Activated CD8-positive, alpha-beta T cell treated with anti-CD3 and anti-CD28 coated beads, Interleukin-2, amount 10 ng/mL, durations not matched to agents 7 days and 5 days (primary cell): ENCODE data around the gene BLTP3A. TPM values are rescaled to one million over a fixed set of nuclear protein-coding genes. Genes with fewer than 3 reads are reported as not detected.
"Not testable (repeated sequence)": the region's sequence is repeated elsewhere in the genome, so short reads cannot be mapped to it uniquely, and the experiment has no call there.

Experiments used
- ATAC-seq: fragments of 150-1000 bp; cut with Tn5 transposase; one replicate; pipeline ENCODE4 v1.10.0; 2021; ENCODE audit warnings: moderate library complexity
- CTCF ChIA-PET: fragments of 350-600 bp; sonication (Branson Sonifier 250); formaldehyde crosslinking; loops from one replicate; lab custom pipeline; 2021; ENCODE audit warnings: antibody characterized with exemption; lab: Charles Lee
- POLR2A ChIA-PET: fragments of 350-600 bp; sonication (Branson Sonifier 250); formaldehyde crosslinking; loops from one replicate; lab custom pipeline; 2021; ENCODE audit warnings: antibody characterized with exemption; lab: Charles Lee
- DNase-seq: peaks from one replicate; pipeline ENCODE4 v3.0.0-alpha.2; 2020
- H3K27ac Mint-ChIP-seq: one replicate; pipeline ENCODE4 v1.8.0; 2021; ENCODE audit warnings: mild to moderate bottlenecking, mixed read lengths
- H3K27me3 Mint-ChIP-seq: one replicate; pipeline ENCODE4 v1.8.0; 2021; ENCODE audit warnings: low read depth, mixed read lengths
- H3K36me3 Mint-ChIP-seq: one replicate; pipeline ENCODE4 v1.8.0; 2021; ENCODE audit warnings: low read depth, mixed read lengths
- H3K4me1 Mint-ChIP-seq: one replicate; pipeline ENCODE4 v1.8.0; 2021; ENCODE audit warnings: low read depth, mixed read lengths
- H3K4me3 Mint-ChIP-seq: one replicate; pipeline ENCODE4 v1.8.0; 2021; ENCODE audit warnings: mild to moderate bottlenecking, mixed read lengths
- H3K9me3 Mint-ChIP-seq: one replicate; pipeline ENCODE4 v1.8.0; 2022; ENCODE audit warnings: mixed read lengths; ENCODE audit not compliant: insufficient read depth
- total RNA-seq, 2 experiments: library from RNA; stranded (reverse); gene quantifications; one replicate each; pipeline ENCODE4 v1.2.3, GENCODE V29; 2021

Gene BLTP3A
- total RNA-seq, 2 experiments from 2014 or later: 11.8 to 11.9 TPM

GRCh38 chr6:34813028-34813713 lies 21.3 kb downstream of the BLTP3A start:
- H3K4me3 Mint-ChIP-seq: no peak overlapping the region
- no peaks in the 10 kb centered on the region for H3K27me3 Mint-ChIP-seq
- H3K27ac Mint-ChIP-seq: no peak overlapping the region
- H3K36me3 Mint-ChIP-seq: no peaks in the 10 kb centered on the region
- DNase-seq: no peak
- H3K4me1 Mint-ChIP-seq: peaks cover 9% of the 10 kb centered on the region
- ChIA-PET CTCF (interaction anchor here (1.1 to 1.2 kb wide), 3 partner anchors 22 to 428 kb away, joined by 3 to 4 read pairs (median 4); partner anchors contain the start of gene BLTP3A), POLR2A (interaction anchor here (1.0 kb wide), 1 partner anchor 75 kb away, joined by 3 read pairs; the partner anchor contains the start of gene TAF11)
- H3K9me3 Mint-ChIP-seq: no peaks in the 10 kb centered on the region
- no peak for ATAC-seq

GRCh38 chr6:34816635-34817301 lies 24.9 kb downstream of the BLTP3A start:
- CTCF ChIA-PET: interaction anchor here (0.8 kb wide), 1 partner anchor 12 kb away, joined by 3 read pairs; no protein-coding TSS in a partner anchor
- Mint-ChIP-seq H3K4me3 (no peak overlapping the region), H3K4me1 (no peaks in the 10 kb centered on the region), H3K27me3 (no peaks in the 10 kb centered on the region), H3K9me3 (no peaks in the 10 kb centered on the region), H3K36me3 (no peaks in the 10 kb centered on the region), H3K27ac (no peak overlapping the region)
- POLR2A ChIA-PET: interaction anchor here (0.6 kb wide), 1 partner anchor 186 kb away, joined by 4 read pairs; no protein-coding TSS in a partner anchor
- no peak for DNase-seq
- no peak for ATAC-seq

- POLR2A ChIA-PET: no interaction called here
- Mint-ChIP-seq H3K4me3 (no peak overlapping the region), H3K36me3 (no peaks in the 10 kb centered on the region), H3K27ac (no peak overlapping the region), H3K9me3 (no peaks in the 10 kb centered on the region), H3K4me1 (no peaks in the 10 kb centered on the region), H3K27me3 (no peaks in the 10 kb centered on the region)
- no peak for DNase-seq
- CTCF ChIA-PET: interaction anchor here (1.5 kb wide), 1 partner anchor 329 kb away, joined by 4 read pairs; no protein-coding TSS in a partner anchor
- no peak for ATAC-seq
These were observed 25.6 kb downstream of the BLTP3A start for GRCh38 chr6:34817446-34817845.

- POLR2A ChIA-PET, H3K27ac Mint-ChIP-seq: not testable (repeated sequence)
These were observed 27.1 kb downstream of the BLTP3A start for GRCh38 chr6:34818872-34819570.

GRCh38 chr6:34819571-34820480 lies 27.9 kb downstream of the BLTP3A start:
- Mint-ChIP-seq H3K27ac (no peak overlapping the region), H3K36me3 (peaks cover 8% of the 10 kb centered on the region), H3K9me3 (no peaks in the 10 kb centered on the region), H3K27me3 (no peaks in the 10 kb centered on the region), H3K4me3 (no peak overlapping the region), H3K4me1 (no peaks in the 10 kb centered on the region)
- ChIA-PET CTCF (no interaction called here), POLR2A (interaction anchor here (0.6 kb wide), 1 partner anchor 1236 kb away, joined by 3 read pairs; no protein-coding TSS in a partner anchor)
- DNase-seq (no peak), ATAC-seq (no peak)

More at GRCh38 chr6:34818872-34819570, 27.1 kb downstream of the BLTP3A start:
- not testable (repeated sequence) for H3K27me3 Mint-ChIP-seq, H3K4me3 Mint-ChIP-seq, ATAC-seq, H3K36me3 Mint-ChIP-seq, H3K4me1 Mint-ChIP-seq, DNase-seq, H3K9me3 Mint-ChIP-seq
- CTCF ChIA-PET: interaction anchor here (1.5 kb wide), 1 partner anchor 327 kb away, joined by 4 read pairs; no protein-coding TSS in a partner anchor

GRCh38 chr6:34829137-34829536 lies 37.3 kb downstream of the BLTP3A start:
- Mint-ChIP-seq H3K36me3 (peaks cover 14% of the 10 kb centered on the region), H3K9me3 (no peaks in the 10 kb centered on the region), H3K27me3 (no peaks in the 10 kb centered on the region), H3K4me3 (no peak overlapping the region), H3K27ac (no peak overlapping the region), H3K4me1 (no peaks in the 10 kb centered on the region)
- POLR2A ChIA-PET: no interaction called here
- ATAC-seq: no peak
- CTCF ChIA-PET: no interaction called here
- no peak for DNase-seq

- Mint-ChIP-seq H3K27me3 (no peaks in the 10 kb centered on the region), H3K36me3 (peaks cover 20% of the 10 kb centered on the region), H3K4me3 (no peak overlapping the region), H3K4me1 (no peaks in the 10 kb centered on the region), H3K27ac (no peak overlapping the region), H3K9me3 (no peaks in the 10 kb centered on the region)
- ATAC-seq: no peak
- CTCF ChIA-PET: no interaction called here
- no peak for DNase-seq
- POLR2A ChIA-PET: no interaction called here
These were observed 41.1 kb downstream of the BLTP3A start for GRCh38 chr6:34832942-34833341.

GRCh38 chr6:34834789-34835518 lies 43.1 kb downstream of the BLTP3A start:
- peaks cover 19% of the 10 kb centered on the region for H3K36me3 Mint-ChIP-seq
- H3K9me3 Mint-ChIP-seq: no peaks in the 10 kb centered on the region
- no peaks in the 10 kb centered on the region for H3K27me3 Mint-ChIP-seq
- POLR2A ChIA-PET: no interaction called here
- DNase-seq (no peak), ATAC-seq (no peak)
- peaks cover 4% of the 10 kb centered on the region for H3K4me1 Mint-ChIP-seq
- CTCF ChIA-PET: no interaction called here
- no peak overlapping the region for H3K4me3 Mint-ChIP-seq
- H3K27ac Mint-ChIP-seq: no peak overlapping the region

- Mint-ChIP-seq H3K9me3 (no peaks in the 10 kb centered on the region), H3K4me1 (peaks cover 4% of the 10 kb centered on the region), H3K36me3 (peaks cover 19% of the 10 kb centered on the region), H3K27ac (no peak overlapping the region), H3K27me3 (no peaks in the 10 kb centered on the region), H3K4me3 (no peak overlapping the region)
- ATAC-seq (no peak), DNase-seq (no peak)
- POLR2A ChIA-PET: no interaction called here
- CTCF ChIA-PET: no interaction called here
These were observed 44.1 kb downstream of the BLTP3A start for GRCh38 chr6:34836008-34836407.

- ATAC-seq: no peak
- H3K27me3 Mint-ChIP-seq: no peaks in the 10 kb centered on the region
- CTCF ChIA-PET: no interaction called here
- peaks cover 20% of the 10 kb centered on the region for H3K36me3 Mint-ChIP-seq
- no peaks in the 10 kb centered on the region for H3K9me3 Mint-ChIP-seq
- no peak overlapping the region for H3K4me3 Mint-ChIP-seq
- no peak overlapping the region for H3K27ac Mint-ChIP-seq
- peaks cover 4% of the 10 kb centered on the region for H3K4me1 Mint-ChIP-seq
- DNase-seq: no peak
- POLR2A ChIA-PET: no interaction called here
These were observed 44.6 kb downstream of the BLTP3A start for GRCh38 chr6:34836451-34836850.
